Spleen (tissue), 11 donors: Measurements from ENCODE around the gene THOC5. TPM values are rescaled to one million over a fixed set of nuclear protein-coding genes. Genes with fewer than 3 reads are reported as not detected.
"Not testable (repeated sequence)": the region's sequence is repeated elsewhere in the genome, so short reads cannot be mapped to it uniquely, and the experiment has no call there.

ENCODE experiments used
- DNase-seq: peaks from one replicate; pipeline ENCODE4 v3.0.0-alpha.2; 2020
- H3K27ac ChIP-seq, 8 donors: fragments of 200-600 bp; sonication (generic) in 7 of 8; 1 replicate in 4 of 8; 2 replicates in 4 of 8; pipeline versions ENCODE4 v1.5.0 to v1.8.0; 2016 to 2021; ENCODE audit warnings: inconsistent platforms in 4 of 8, mild to moderate bottlenecking in 4 of 8, moderate library complexity in 1 of 8
- H3K27me3 ChIP-seq, 7 donors: fragments of 200-600 bp; sonication (generic) in 6 of 7; replicated peaks in 1 of 7; 1 replicate in 4 of 7; 2 replicates in 3 of 7; pipeline versions ENCODE4 v1.5.0 to v1.8.0; 2016 to 2021; ENCODE audit warnings: inconsistent platforms in 3 of 7, mild to moderate bottlenecking in 1 of 7
- H3K36me3 ChIP-seq, 6 donors: fragments of 200-600 bp; sonication (generic) in 5 of 6; 1 replicate in 4 of 6; 2 replicates in 2 of 6; pipeline versions ENCODE4 v1.5.0 to v1.8.0; 2016 to 2021; ENCODE audit warnings: inconsistent platforms in 2 of 6
- H3K4me1 ChIP-seq, 6 donors: fragments of 200-600 bp; sonication (generic) in 5 of 6; 1 replicate in 3 of 6; 2 replicates in 3 of 6; pipeline versions ENCODE4 v1.5.0 to v1.8.0; 2016 to 2021; ENCODE audit warnings: inconsistent platforms in 3 of 6
- H3K4me3 ChIP-seq, 8 donors: fragments of 200-600 bp; sonication (generic) in 7 of 8; 1 replicate in 4 of 8; 2 replicates in 4 of 8; pipeline versions ENCODE4 v1.5.0 to v1.8.0; 2016 to 2021; ENCODE audit warnings: inconsistent platforms in 4 of 8, mild to moderate bottlenecking in 4 of 8, moderate library complexity in 2 of 8
- H3K9me3 ChIP-seq, 8 donors: fragments of 200-600 bp; sonication (generic) in 7 of 8; 1 replicate in 4 of 8; 2 replicates in 4 of 8; pipeline versions ENCODE4 v1.5.0 to v1.8.0; 2016 to 2021; ENCODE audit warnings: inconsistent platforms in 4 of 8
- CTCF ChIP-seq, 11 experiments: fragments of 200-600 bp in 7 of 11; fragments of 450-650 bp in 4 of 11; sonication (generic) in 4 of 11; IDR thresholded peaks in 8 of 11; conservative IDR thresholded peaks in 3 of 11; 1 replicate in 7 of 11; 2 replicates in 4 of 11; pipeline versions ENCODE4 v1.4.0 to v1.8.0; 2016 to 2021; ENCODE audit warnings: antibody characterized with exemption in 11 of 11, inconsistent platforms in 4 of 11, mild to moderate bottlenecking in 1 of 11
- POLR2A ChIP-seq, 3 donors: fragments of 450-650 bp; IDR thresholded peaks; one replicate each; pipeline ENCODE4 v1.5.1; 2017; ENCODE audit warnings: antibody characterized with exemption in 3 of 3, mild to moderate bottlenecking in 1 of 3
- POLR2AphosphoS5 ChIP-seq, 3 donors: sonication (generic); formaldehyde crosslinking; IDR thresholded peaks; one replicate each; pipeline ENCODE4 v1.5.1; 2017; ENCODE audit warnings: antibody characterized with exemption in 3 of 3
- WGBS, 5 donors: extraction: QIAGEN DNeasy Blood & Tissue Kit in 3 of 5; methylation state at CpG; one replicate each; pipeline versions ENCODE4 v1.1.5 to v1.1.7; 2013 to 2018; 5-methylcytosine and 5-hydroxymethylcytosine counted together
- intact Hi-C: fragments of 100-400 bp; cut with DNase I; formaldehyde crosslinking; loops from one replicate; pipeline ENCODE4 v1.15.0; 2023; ENCODE audit warnings: low total_unique reads
- polyA plus RNA-seq, 3 donors: library from polyadenylated mRNA; stranded (reverse); fragments of 200-250 nt; gene quantifications; one replicate each; pipeline ENCODE4 v1.2.1, GENCODE V29; 2013
- total RNA-seq, 7 donors: library from RNA; depleted of rRNA in 3 of 7; stranded (reverse); fragments of >200 nt in 3 of 7; fragmentation: NEBNext Ultra II Directional in 4 of 7; extraction: Animal tissue kit (Norgen Biotek cat#: 25700) in 4 of 7; gene quantifications; one replicate each; pipeline versions ENCODE4 v1.1.0 to v1.2.1, GENCODE V29; 2016 to 2021
- donor health status: healthy with polysubstance abuse.
- donor health status: DM: no; HTN: no; CAD: no; lungs with moderate emphysema.
- donor health status: DM: no; HTN: no; CAD: no.
- donor health status: Bipolar disorder and iron deficiency.
- donor health status: healthy.
- donor health status: DM: no; HTN: no; CAD: no.
- donor health status: DM: yes; HTN: yes; CAD: no.

Gene THOC5
- total and polyA plus RNA-seq, 10 donors = 14.4 to 55.5 (median 35.4) TPM

- no peaks in the 10 kb centered on the region for H3K27me3 ChIP-seq
- no peak overlapping the region for H3K4me3 ChIP-seq
- intact Hi-C loops = no loop called here
- TF ChIP-seq POLR2A (IDR thresholded peaks at IDR 0.05) (no peak), POLR2AphosphoS5 (IDR thresholded peaks at IDR 0.05) (no peak), CTCF (IDR thresholded peaks at IDR 0.05 in 8 of 11, conservative IDR thresholded peaks at IDR 0.05 in 3 of 11) (no peak)
- H3K9me3 ChIP-seq = no peaks in the 10 kb centered on the region
- no peak overlapping the region for H3K27ac ChIP-seq
- no peak for DNase-seq
- H3K4me1 ChIP-seq = no peaks in the 10 kb centered on the region
- WGBS, 5 donors = 80 to 94% (median 91%) methylated on average over 7 of the region's 7 CpGs
- peaks cover 0 to 76% (median 25%) of the 10 kb centered on the region in 6 donors for H3K36me3 ChIP-seq
Measured at GRCh38 chr22:29567338-29567737, 13.8 kb upstream of the THOC5 start.

GRCh38 chr22:29566513-29566912 is 13.0 kb upstream of the THOC5 start:
- H3K4me3 ChIP-seq, H3K27ac ChIP-seq, H3K9me3 ChIP-seq, H3K27me3 ChIP-seq, DNase-seq, H3K4me1 ChIP-seq, intact Hi-C loops: not testable (repeated sequence)
- H3K36me3 ChIP-seq = peaks cover 0 to 84% (median 29%) of the 10 kb centered on the region in 6 donors
- 92 to 99% (median 97%) methylated on average over 7 of the region's 7 CpGs for WGBS, 5 donors

GRCh38 chr22:29563652-29564460 is 10.3 kb upstream of the THOC5 start:
- no peaks in the 10 kb centered on the region for H3K27me3 ChIP-seq
- no peak for TF ChIP-seq POLR2AphosphoS5 (IDR thresholded peaks at IDR 0.05)
- no peak for TF ChIP-seq CTCF (IDR thresholded peaks at IDR 0.05 in 8 of 11, conservative IDR thresholded peaks at IDR 0.05 in 3 of 11)
- TF ChIP-seq POLR2A (IDR thresholded peaks at IDR 0.05) = no peak
- H3K4me1 ChIP-seq = no peaks in the 10 kb centered on the region
- H3K9me3 ChIP-seq = no peaks in the 10 kb centered on the region
- H3K27ac ChIP-seq = no peak overlapping the region
- intact Hi-C loops = no loop called here
- no peak for DNase-seq
- peaks cover 0 to 94% (median 39%) of the 10 kb centered on the region in 6 donors for H3K36me3 ChIP-seq
- H3K4me3 ChIP-seq = no peak overlapping the region
- WGBS, 5 donors = 87 to 93% (median 91%) methylated on average over 6 of the region's 6 CpGs

GRCh38 chr22:29559853-29560252 is 6.3 kb upstream of the THOC5 start:
- Histone ChIP-seq H3K4me1 (peaks cover 0 to under 1% (median 0%) of the 10 kb centered on the region in 6 donors), H3K27me3 (no peaks in the 10 kb centered on the region), H3K27ac (no peak overlapping the region), H3K36me3 (peaks cover 0 to 94% (median 56%) of the 10 kb centered on the region in 6 donors), H3K9me3 (no peaks in the 10 kb centered on the region), H3K4me3 (no peak overlapping the region)
- TF ChIP-seq CTCF (IDR thresholded peaks at IDR 0.05 in 8 of 11, conservative IDR thresholded peaks at IDR 0.05 in 3 of 11) = no peak
- TF ChIP-seq POLR2AphosphoS5 (IDR thresholded peaks at IDR 0.05) = no peak
- no peak for TF ChIP-seq POLR2A (IDR thresholded peaks at IDR 0.05)
- WGBS, 5 donors = 92 to 97% (median 94%) methylated on average over 2 of the region's 2 CpGs
- intact Hi-C loops = no loop called here
- no peak for DNase-seq
